ENCODE results near the gene EPB41L4B. TPM values are rescaled to one million over a fixed set of nuclear protein-coding genes. Genes with fewer than 3 reads are reported as not detected.

The EPB41L4B gene
- total and polyA plus RNA-seq, 3 donors from 2014 or later, result 10.9 to 14.5 (median 14.3) TPM

DNA sequence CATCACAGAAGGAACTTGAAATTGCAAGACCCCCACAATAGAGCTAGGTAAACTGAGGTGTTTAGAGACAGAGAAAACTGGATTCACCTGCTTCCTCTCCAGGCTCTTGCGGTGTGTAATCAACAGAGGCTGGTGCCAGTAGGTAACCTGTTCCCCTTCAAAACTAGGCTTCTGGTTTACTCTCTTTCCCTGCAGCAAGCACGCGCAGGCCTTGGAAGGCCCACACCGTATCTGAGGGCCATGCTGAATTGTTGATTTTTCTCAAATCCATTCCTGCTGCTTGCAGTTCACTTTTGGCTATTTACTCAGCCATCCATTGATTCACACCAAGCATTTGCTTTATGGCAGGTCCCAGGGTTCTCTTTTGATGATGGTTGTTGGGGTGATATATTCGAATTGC lies 153.1 kb downstream of the EPB41L4B start:
- WGBS, 2 donors, result 68 to 69% methylated on average over 5 of the region's 5 CpGs
- H3K9me3 ChIP-seq, result no peaks in the 10 kb centered on the region
- no peaks in the 10 kb centered on the region for H3K27me3 ChIP-seq
- intact Hi-C loops (cut with DNase I; ENCODE audit: low total_unique reads), result no loop called here
- TF ChIP-seq POLR2A (IDR thresholded peaks at IDR 0.05) (no peak), CTCF (IDR thresholded peaks at IDR 0.05) (no peak)
- DNase-seq, result no peak
- no peak overlapping the region for H3K27ac ChIP-seq
- peak overlapping the region; percentile 51 to 55 for H3K4me3 ChIP-seq
- H3K4me1 ChIP-seq, result no peaks in the 10 kb centered on the region
- no peaks in the 10 kb centered on the region for H3K36me3 ChIP-seq (ENCODE audit: low read depth, missing control alignments)

DNA sequence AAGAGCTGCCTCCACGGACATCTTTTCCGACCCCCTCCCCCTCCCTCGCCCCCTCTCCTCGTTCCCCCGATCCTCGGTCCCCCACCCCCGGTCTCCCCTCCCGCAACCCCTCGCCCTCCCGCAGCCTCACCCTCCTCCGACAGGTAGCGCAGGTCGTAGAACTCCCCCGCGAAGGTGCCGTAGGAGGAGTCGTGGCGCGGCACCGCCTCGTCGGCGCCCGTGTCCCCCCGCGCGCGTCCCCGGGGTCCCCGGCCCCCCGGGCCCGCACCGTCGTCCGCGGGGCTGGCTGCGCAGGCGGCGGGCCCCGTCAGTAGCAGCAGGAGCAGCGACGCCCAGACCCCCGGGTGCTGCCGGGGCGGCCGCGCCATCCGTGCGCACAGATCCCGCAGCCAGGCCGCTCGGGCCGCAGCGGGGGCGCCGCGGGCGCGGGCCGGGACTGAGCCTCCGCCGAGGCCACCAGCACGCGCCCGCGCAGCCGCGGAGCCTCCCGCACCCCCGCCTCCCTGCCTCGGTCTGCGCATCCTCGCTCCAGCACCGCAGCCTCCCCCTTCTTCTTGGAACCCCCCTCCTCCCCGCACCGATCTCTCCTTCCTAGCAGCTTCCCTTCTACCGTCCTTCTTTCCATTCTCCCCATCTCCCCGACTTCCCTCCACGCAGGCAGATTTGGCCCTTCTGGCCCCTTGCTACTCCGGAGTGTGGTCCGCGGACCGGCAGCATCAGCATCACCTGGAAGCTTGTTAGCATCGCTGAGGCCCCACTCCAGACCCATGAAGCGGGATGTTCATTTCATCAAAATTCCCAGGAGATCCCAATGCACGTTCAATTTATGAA lies 153.9 kb downstream of the EPB41L4B start, which contains the start of gene FRRS1L:
FRRS1L (minus strand) TSS at position 479 of the 831 bp plus-strand sequence; CDS start at position 368, 111 bp downstream.
- Histone ChIP-seq H3K4me1 (no peaks in the 10 kb centered on the region), H3K4me3 (peak within 1 kb of the TSS; percentile 51 to 55), H3K27me3 (no peaks in the 10 kb centered on the region), H3K27ac (no peak within 1 kb of the TSS), H3K36me3 (ENCODE audit: low read depth, missing control alignments) (no peaks in the 10 kb centered on the region), H3K9me3 (no peaks in the 10 kb centered on the region)
- TF ChIP-seq POLR2A (IDR thresholded peaks at IDR 0.05), result no peak
- no peak for TF ChIP-seq CTCF (IDR thresholded peaks at IDR 0.05)
- intact Hi-C loops (cut with DNase I; ENCODE audit: low total_unique reads), result no loop called here
- peak; percentile 45 for DNase-seq
- WGBS, 2 donors, result 2 to 5% methylated on average over 31 to 49 of the region's 86 CpGs

DNA sequence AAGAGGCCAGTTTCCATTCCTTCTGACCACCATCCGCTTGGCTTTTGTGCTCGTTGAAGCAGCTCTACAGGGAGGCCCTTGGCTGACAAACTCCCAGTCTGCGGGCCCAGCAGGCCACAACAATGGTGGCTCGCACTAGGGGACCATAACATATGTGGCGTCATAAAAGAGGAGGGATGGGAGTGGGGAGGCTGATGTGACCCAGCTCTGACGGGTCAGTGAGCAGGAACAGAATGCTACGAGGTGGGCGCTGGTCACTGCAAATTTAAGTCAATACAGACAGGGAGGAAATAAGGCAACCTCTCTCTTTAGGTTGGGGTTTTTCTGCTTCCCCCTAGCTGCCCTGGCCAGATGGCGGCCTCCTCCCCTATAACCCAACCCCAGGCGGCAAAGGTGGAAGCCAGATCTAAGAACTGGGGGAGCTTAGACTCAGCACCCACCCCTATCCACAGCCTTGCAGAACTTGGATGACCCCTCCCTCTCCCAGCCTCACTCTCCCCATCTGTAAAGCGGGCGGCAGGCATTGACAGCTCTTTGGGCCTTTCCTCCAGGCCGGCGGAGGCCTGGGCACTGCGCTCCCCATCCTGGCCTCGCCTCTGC lies 154.6 kb downstream of the EPB41L4B start:
- DNase-seq, result no peak
- H3K4me1 ChIP-seq, result no peaks in the 10 kb centered on the region
- H3K36me3 ChIP-seq (ENCODE audit: low read depth, missing control alignments), result no peaks in the 10 kb centered on the region
- H3K9me3 ChIP-seq, result no peaks in the 10 kb centered on the region
- TF ChIP-seq POLR2A (IDR thresholded peaks at IDR 0.05) (no peak), CTCF (IDR thresholded peaks at IDR 0.05) (no peak)
- H3K4me3 ChIP-seq, result peak overlapping the region; percentile 47 to 51
- WGBS, 2 donors, result 50 to 61% methylated on average over 16 of the region's 16 CpGs
- no peaks in the 10 kb centered on the region for H3K27me3 ChIP-seq
- H3K27ac ChIP-seq, result no peak overlapping the region
- intact Hi-C loops (cut with DNase I; ENCODE audit: low total_unique reads), result no loop called here

GRCh38 chr9:109164042-109164441 lies 156.8 kb downstream of the EPB41L4B start:
- Histone ChIP-seq H3K27me3 (no peaks in the 10 kb centered on the region), H3K36me3 (ENCODE audit: low read depth, missing control alignments) (no peaks in the 10 kb centered on the region), H3K4me3 (no peak overlapping the region), H3K9me3 (no peaks in the 10 kb centered on the region), H3K27ac (no peak overlapping the region), H3K4me1 (no peaks in the 10 kb centered on the region)
- intact Hi-C loops (cut with DNase I; ENCODE audit: low total_unique reads), result no loop called here
- 83 to 89% methylated on average over 5 of the region's 5 CpGs for WGBS, 2 donors
- DNase-seq, result no peak
- TF ChIP-seq CTCF (IDR thresholded peaks at IDR 0.05) (no peak), POLR2A (IDR thresholded peaks at IDR 0.05) (no peak)
